Mesendoderm (in vitro differentiated cells): ENCODE results near the gene WNT7A.

Source experiments
- DNase-seq: peaks from one replicate; pipeline ENCODE4 v3.0.0; 2013
- H2AK5ac ChIP-seq: 2 replicates; pipeline ENCODE4 v1.6.1; 2013; ENCODE audit warnings: low read length, inconsistent platforms
- H2BK120ac ChIP-seq: 2 replicates; pipeline ENCODE4 v1.6.1; 2013; ENCODE audit warnings: low read depth, mild to moderate bottlenecking, low read length, moderate library complexity, mixed read lengths
- H2BK15ac ChIP-seq: replicated peaks from 2 replicates; pipeline ENCODE4 v1.6.1; 2013; ENCODE audit warnings: low read depth, mild to moderate bottlenecking, moderate library complexity
- H2BK5ac ChIP-seq: 2 replicates; pipeline ENCODE4 v1.6.1; 2013; ENCODE audit warnings: low read length, inconsistent platforms
- H3K18ac ChIP-seq: 2 replicates; pipeline ENCODE4 v1.6.1; 2013; ENCODE audit warnings: mild to moderate bottlenecking, low read length, mixed read lengths
- H3K23ac ChIP-seq: one replicate; pipeline ENCODE4 v1.6.1; 2013; ENCODE audit warnings: low read length
- H3K27ac ChIP-seq: 2 replicates; pipeline ENCODE4 v1.5.1; 2013; ENCODE audit warnings: low read depth, mild to moderate bottlenecking, inconsistent platforms, low read length, moderate library complexity
- H3K27me3 ChIP-seq: 2 replicates; pipeline ENCODE4 v1.6.1; 2013; ENCODE audit warnings: low read length, control low read depth, mild to moderate bottlenecking, inconsistent platforms; ENCODE audit not compliant: insufficient read depth, poor library complexity
- H3K36me3 ChIP-seq: 2 replicates; pipeline ENCODE4 v1.6.1; 2013; ENCODE audit warnings: low read length, inconsistent platforms; ENCODE audit not compliant: control insufficient read depth, insufficient read depth
- H3K4ac ChIP-seq: one replicate; pipeline ENCODE4 v1.6.1; 2013; ENCODE audit warnings: low read depth, mild to moderate bottlenecking, low read length, moderate library complexity
- H3K4me1 ChIP-seq: 2 replicates; pipeline ENCODE4 v1.6.1; 2013; ENCODE audit warnings: low read depth, low read length, inconsistent platforms; ENCODE audit not compliant: control insufficient read depth
- H3K4me2 ChIP-seq: 2 replicates; pipeline ENCODE4 v1.6.1; 2013; ENCODE audit warnings: low read length
- H3K4me3 ChIP-seq: 2 replicates; pipeline ENCODE4 v1.5.1; 2013; ENCODE audit warnings: mild to moderate bottlenecking, low read length
- H3K56ac ChIP-seq: one replicate; pipeline ENCODE4 v1.6.1; 2013; ENCODE audit warnings: low read length
- H3K79me1 ChIP-seq: 2 replicates; pipeline ENCODE4 v1.6.1; 2013; ENCODE audit warnings: low read length, inconsistent platforms
- H3K79me2 ChIP-seq: 2 replicates; pipeline ENCODE4 v1.6.1; 2013; ENCODE audit warnings: mild to moderate bottlenecking, low read length; ENCODE audit not compliant: control insufficient read depth, insufficient read depth
- H3K9ac ChIP-seq: 2 replicates; pipeline ENCODE4 v1.6.1; 2013; ENCODE audit warnings: low read length, inconsistent platforms
- H4K5ac ChIP-seq: one replicate; pipeline ENCODE4 v1.6.1; 2013; ENCODE audit warnings: low read length
- H4K8ac ChIP-seq: one replicate; pipeline ENCODE4 v1.6.1; 2013; ENCODE audit warnings: low read depth, mild to moderate bottlenecking, control low read depth, low read length, moderate library complexity
- WGBS: extraction: QIAGEN DNeasy Blood & Tissue Kit; methylation state at CpG from one replicate; pipeline ENCODE4 v1.1.7; 2013; ENCODE audit warnings: low lambda C conversion rate, missing lambda C conversion rate; ENCODE audit not compliant: insufficient coverage; ENCODE audit errors: extremely low coverage; 5-methylcytosine and 5-hydroxymethylcytosine counted together

WNT7A gene

GRCh38 chr3:13894096-13894806, 14.4 kb upstream of the WNT7A start:
- Histone ChIP-seq H4K8ac (no peak overlapping the region), H2BK15ac (no peak overlapping the region), H4K5ac (no peak overlapping the region), H3K79me1 (no peaks in the 10 kb centered on the region), H3K36me3 (no peaks in the 10 kb centered on the region), H3K18ac (no peak overlapping the region), H3K23ac (no peak overlapping the region), H3K4me3 (no peak overlapping the region), H3K27ac (no peak overlapping the region), H3K27me3 (no peaks in the 10 kb centered on the region), H3K4me1 (no peaks in the 10 kb centered on the region), H3K9ac (no peak overlapping the region), H2AK5ac (no peak overlapping the region), H3K56ac (no peak overlapping the region), H3K4me2 (no peak overlapping the region), H3K79me2 (no peaks in the 10 kb centered on the region), H2BK5ac (no peak overlapping the region), H2BK120ac (no peak overlapping the region), H3K4ac (no peak overlapping the region)
- no CpG with 5 or more reads among the region's 13 CpGs for WGBS
- no peak for DNase-seq

GRCh38 chr3:13892304-13892703, 12.4 kb upstream of the WNT7A start:
- Histone ChIP-seq H3K27ac (no peak overlapping the region), H3K36me3 (no peaks in the 10 kb centered on the region), H4K5ac (no peak overlapping the region), H2BK15ac (no peak overlapping the region), H2BK120ac (no peak overlapping the region), H3K4me1 (no peaks in the 10 kb centered on the region), H2BK5ac (no peak overlapping the region), H3K4me2 (no peak overlapping the region), H3K56ac (no peak overlapping the region), H4K8ac (no peak overlapping the region), H3K4ac (no peak overlapping the region), H3K23ac (no peak overlapping the region), H3K18ac (no peak overlapping the region), H3K9ac (no peak overlapping the region), H3K27me3 (no peaks in the 10 kb centered on the region), H3K79me2 (no peaks in the 10 kb centered on the region), H3K4me3 (no peak overlapping the region), H2AK5ac (no peak overlapping the region), H3K79me1 (no peaks in the 10 kb centered on the region)
- no peak for DNase-seq
- WGBS, result no CpG with 5 or more reads among the region's 2 CpGs

GRCh38 chr3:13891492-13892073, 11.7 kb upstream of the WNT7A start:
- no CpG with 5 or more reads among the region's 5 CpGs for WGBS
- Histone ChIP-seq H3K27ac (no peak overlapping the region), H3K79me2 (no peaks in the 10 kb centered on the region)

GRCh38 chr3:13891017-13891392, 11.1 kb upstream of the WNT7A start:
- H3K23ac ChIP-seq, result no peak overlapping the region
- H3K4me1 ChIP-seq, result no peaks in the 10 kb centered on the region
- H3K36me3 ChIP-seq, result no peaks in the 10 kb centered on the region
- no peak overlapping the region for H3K4me2 ChIP-seq
- no peak overlapping the region for H3K18ac ChIP-seq
- no peaks in the 10 kb centered on the region for H3K79me1 ChIP-seq
- no peak overlapping the region for H4K5ac ChIP-seq
- H3K27me3 ChIP-seq, result no peaks in the 10 kb centered on the region
- no peak overlapping the region for H2AK5ac ChIP-seq
- H3K27ac ChIP-seq, result no peak overlapping the region
- no peak overlapping the region for H2BK5ac ChIP-seq
- H2BK15ac ChIP-seq, result no peak overlapping the region
- H3K9ac ChIP-seq, result no peak overlapping the region
- DNase-seq, result no peak
- no peak overlapping the region for H3K4me3 ChIP-seq
- H2BK120ac ChIP-seq, result no peak overlapping the region
- H4K8ac ChIP-seq, result no peak overlapping the region
- no peak overlapping the region for H3K4ac ChIP-seq
- no peak overlapping the region for H3K56ac ChIP-seq
- H3K79me2 ChIP-seq, result no peaks in the 10 kb centered on the region

More at GRCh38 chr3:13891492-13892073, 11.7 kb upstream of the WNT7A start:
- no peak overlapping the region for H3K4ac ChIP-seq
- H2BK5ac ChIP-seq, result no peak overlapping the region
- no peaks in the 10 kb centered on the region for H3K36me3 ChIP-seq
- H3K79me1 ChIP-seq, result no peaks in the 10 kb centered on the region
- DNase-seq, result peak; percentile 85
- no peak overlapping the region for H4K5ac ChIP-seq
- no peak overlapping the region for H3K4me2 ChIP-seq
- no peak overlapping the region for H2BK120ac ChIP-seq
- no peak overlapping the region for H3K9ac ChIP-seq
- H2BK15ac ChIP-seq, result no peak overlapping the region
- no peak overlapping the region for H3K56ac ChIP-seq
- no peak overlapping the region for H3K23ac ChIP-seq
- no peaks in the 10 kb centered on the region for H3K4me1 ChIP-seq
- H2AK5ac ChIP-seq, result no peak overlapping the region
- no peak overlapping the region for H3K4me3 ChIP-seq
- no peak overlapping the region for H4K8ac ChIP-seq
- no peak overlapping the region for H3K18ac ChIP-seq
- no peaks in the 10 kb centered on the region for H3K27me3 ChIP-seq

- Histone ChIP-seq H2BK5ac (no peak overlapping the region), H3K27ac (no peak overlapping the region), H4K5ac (no peak overlapping the region), H2BK15ac (no peak overlapping the region), H3K79me1 (no peaks in the 10 kb centered on the region), H3K36me3 (no peaks in the 10 kb centered on the region), H3K27me3 (no peaks in the 10 kb centered on the region), H2AK5ac (no peak overlapping the region), H3K56ac (no peak overlapping the region), H3K18ac (no peak overlapping the region), H4K8ac (no peak overlapping the region), H3K4me3 (no peak overlapping the region), H3K9ac (no peak overlapping the region), H3K79me2 (no peaks in the 10 kb centered on the region), H2BK120ac (no peak overlapping the region), H3K4me2 (no peak overlapping the region), H3K4ac (no peak overlapping the region), H3K23ac (no peak overlapping the region), H3K4me1 (no peaks in the 10 kb centered on the region)
- no peak for DNase-seq
- no CpG with 5 or more reads among the region's 13 CpGs for WGBS
Observed at GRCh38 chr3:13890377-13891016, 10.6 kb upstream of the WNT7A start.
